Activated T-cell treated with anti-CD3 and anti-CD28 coated beads, Interleukin-2, amount 50 U/mL, for 1 hour (primary cell): Measurements from ENCODE around the gene VDAC1.

Source experiments
- DNase-seq: peaks from one replicate; pipeline ENCODE4 v3.0.0-alpha.2; 2020

The VDAC1 gene

GRCh38 chr5:133924221-133924920 is 80.4 kb downstream of the VDAC1 start:
- DNase-seq = no peak

- DNase-seq = no peak
These were observed 82.8 kb downstream of the VDAC1 start for GRCh38 chr5:133921979-133922378.
